Endothelial cell (in vitro differentiated cells): Measurements from ENCODE around the gene FBXO11. TPM values are rescaled to one million over a fixed set of nuclear protein-coding genes. Genes with fewer than 3 reads are reported as not detected.
A peak's percentile ranks its signal among the peaks of the same experiment; 100 is the strongest.

Experiments
- DNase-seq: peaks from one replicate; pipeline ENCODE4 v3.0.0; 2021; ENCODE audit warnings: low spot score
- H3K27ac Mint-ChIP-seq: one replicate; pipeline ENCODE4 v1.8.0; 2021; ENCODE audit warnings: mixed read lengths, inconsistent platforms; ENCODE audit not compliant: unreplicated experiment
- H3K27me3 Mint-ChIP-seq: one replicate; pipeline ENCODE4 v1.8.0; 2021; ENCODE audit warnings: mild to moderate bottlenecking, moderate library complexity, mixed read lengths, inconsistent platforms; ENCODE audit not compliant: unreplicated experiment
- H3K36me3 Mint-ChIP-seq: one replicate; pipeline ENCODE4 v1.8.0; 2021; ENCODE audit warnings: mild to moderate bottlenecking, low read depth, mixed read lengths, inconsistent platforms; ENCODE audit not compliant: unreplicated experiment
- H3K4me1 Mint-ChIP-seq: one replicate; pipeline ENCODE4 v1.8.0; 2021; ENCODE audit warnings: mild to moderate bottlenecking, mixed read lengths, inconsistent platforms; ENCODE audit not compliant: unreplicated experiment
- H3K4me3 Mint-ChIP-seq: one replicate; pipeline ENCODE4 v1.8.0; 2021; ENCODE audit warnings: mild to moderate bottlenecking, mixed read lengths, inconsistent platforms; ENCODE audit not compliant: unreplicated experiment
- H3K9me3 Mint-ChIP-seq: one replicate; pipeline ENCODE4 v1.8.0; 2021; ENCODE audit warnings: mixed read lengths, inconsistent platforms; ENCODE audit not compliant: unreplicated experiment
- total RNA-seq: library from RNA; stranded (reverse); fragmentation: NEBNext Ultra II Directional; extraction: Animal tissue kit (Norgen Biotek cat#: 25700); gene quantifications from one replicate; pipeline ENCODE4 v1.2.1, GENCODE V29; 2021; ENCODE audit not compliant: unreplicated experiment
- TF ChIP-seq, protein P1 (sequence below): fragments of 200-600 bp; sonication (generic); IDR thresholded peaks from one replicate; pipeline ENCODE4 v1.5.0; 2021; ENCODE audit warnings: antibody characterized with exemption; ENCODE audit not compliant: unreplicated experiment

FBXO11 gene
- total RNA-seq, 1 donor from 2014 or later: 84.6 TPM

- Mint-ChIP-seq H3K27me3 (no peaks in the 10 kb centered on the region), H3K36me3 (peaks cover 5% of the 10 kb centered on the region), H3K4me3 (no peak overlapping the region), H3K27ac (no peak overlapping the region), H3K4me1 (peaks cover 22% of the 10 kb centered on the region), H3K9me3 (no peaks in the 10 kb centered on the region)
- TF ChIP-seq, protein P1, sequence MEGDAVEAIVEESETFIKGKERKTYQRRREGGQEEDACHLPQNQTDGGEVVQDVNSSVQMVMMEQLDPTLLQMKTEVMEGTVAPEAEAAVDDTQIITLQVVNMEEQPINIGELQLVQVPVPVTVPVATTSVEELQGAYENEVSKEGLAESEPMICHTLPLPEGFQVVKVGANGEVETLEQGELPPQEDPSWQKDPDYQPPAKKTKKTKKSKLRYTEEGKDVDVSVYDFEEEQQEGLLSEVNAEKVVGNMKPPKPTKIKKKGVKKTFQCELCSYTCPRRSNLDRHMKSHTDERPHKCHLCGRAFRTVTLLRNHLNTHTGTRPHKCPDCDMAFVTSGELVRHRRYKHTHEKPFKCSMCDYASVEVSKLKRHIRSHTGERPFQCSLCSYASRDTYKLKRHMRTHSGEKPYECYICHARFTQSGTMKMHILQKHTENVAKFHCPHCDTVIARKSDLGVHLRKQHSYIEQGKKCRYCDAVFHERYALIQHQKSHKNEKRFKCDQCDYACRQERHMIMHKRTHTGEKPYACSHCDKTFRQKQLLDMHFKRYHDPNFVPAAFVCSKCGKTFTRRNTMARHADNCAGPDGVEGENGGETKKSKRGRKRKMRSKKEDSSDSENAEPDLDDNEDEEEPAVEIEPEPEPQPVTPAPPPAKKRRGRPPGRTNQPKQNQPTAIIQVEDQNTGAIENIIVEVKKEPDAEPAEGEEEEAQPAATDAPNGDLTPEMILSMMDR: no peak
- no peak for DNase-seq
Observed at GRCh38 chr2:47870641-47871540, 35.4 kb downstream of the FBXO11 start.

- no peaks in the 10 kb centered on the region for H3K27me3 Mint-ChIP-seq
- TF ChIP-seq, protein P1: no peak
Observed at GRCh38 chr2:47869859-47870595, 36.3 kb downstream of the FBXO11 start.

GRCh38 chr2:47868611-47869352 lies 37.5 kb downstream of the FBXO11 start:
- peaks cover 11% of the 10 kb centered on the region for H3K36me3 Mint-ChIP-seq
- H3K4me1 Mint-ChIP-seq: peaks cover 27% of the 10 kb centered on the region
- no peak for DNase-seq
- no peak overlapping the region for H3K4me3 Mint-ChIP-seq
- H3K9me3 Mint-ChIP-seq: no peaks in the 10 kb centered on the region
- TF ChIP-seq, protein P1: no peak
- H3K27me3 Mint-ChIP-seq: no peaks in the 10 kb centered on the region
- H3K27ac Mint-ChIP-seq: no peak overlapping the region

More at GRCh38 chr2:47869859-47870595, 36.3 kb downstream of the FBXO11 start:
- Mint-ChIP-seq H3K4me3 (no peak overlapping the region), H3K36me3 (peaks cover 11% of the 10 kb centered on the region), H3K4me1 (peaks cover 27% of the 10 kb centered on the region), H3K27ac (peak overlapping the region; percentile 28), H3K9me3 (no peaks in the 10 kb centered on the region)
- no peak for DNase-seq

- Mint-ChIP-seq H3K36me3 (peaks cover 6% of the 10 kb centered on the region), H3K27me3 (peaks cover 2% of the 10 kb centered on the region), H3K4me3 (no peak overlapping the region), H3K27ac (no peak overlapping the region), H3K4me1 (peaks cover 27% of the 10 kb centered on the region), H3K9me3 (no peaks in the 10 kb centered on the region)
- TF ChIP-seq, protein P1: no peak
- no peak for DNase-seq
Observed at GRCh38 chr2:47867205-47867604, 39.1 kb downstream of the FBXO11 start.
